ENCODE results near the gene IGSF10.

The IGSF10 gene

DNA sequence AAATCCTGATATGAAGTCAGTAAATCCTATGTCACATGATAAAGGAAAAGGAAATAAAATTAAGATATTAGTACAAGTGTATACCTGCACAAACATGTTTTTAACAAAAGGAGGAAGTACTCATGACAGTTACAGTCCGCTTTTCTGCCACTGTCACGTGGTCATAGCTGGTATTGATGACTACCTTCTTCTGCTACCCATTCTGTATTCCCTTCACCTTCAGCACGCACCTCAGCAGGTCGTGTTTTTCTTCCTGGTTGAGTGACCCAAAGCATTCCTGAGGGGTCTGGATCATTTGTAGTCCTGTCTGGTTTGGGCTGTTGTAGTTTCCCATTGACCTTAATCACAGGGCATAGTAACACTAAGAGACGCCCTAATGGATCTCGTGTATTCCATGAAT lies 41.1 kb downstream of the IGSF10 start:
- no peak for DNase-seq

DNA sequence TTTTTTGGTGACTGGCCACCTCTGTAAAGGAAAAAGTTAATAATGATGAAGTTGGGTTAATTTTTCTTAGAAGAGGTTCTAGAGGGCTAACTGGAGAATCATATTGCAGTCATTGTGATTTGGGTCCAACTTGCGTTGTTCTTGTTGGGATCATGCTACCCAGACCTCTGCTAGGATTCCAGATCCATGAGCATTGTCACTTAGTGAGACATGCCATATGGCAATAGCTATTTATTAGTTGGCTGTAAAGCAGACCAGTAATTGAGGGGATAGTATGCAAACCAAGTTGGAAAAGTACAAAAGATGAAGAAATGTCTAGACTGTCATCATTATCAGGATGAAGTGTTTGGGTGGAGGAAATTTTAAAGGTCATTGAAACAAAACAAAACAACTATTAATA lies 45.6 kb downstream of the IGSF10 start:
- no peak for DNase-seq

DNA sequence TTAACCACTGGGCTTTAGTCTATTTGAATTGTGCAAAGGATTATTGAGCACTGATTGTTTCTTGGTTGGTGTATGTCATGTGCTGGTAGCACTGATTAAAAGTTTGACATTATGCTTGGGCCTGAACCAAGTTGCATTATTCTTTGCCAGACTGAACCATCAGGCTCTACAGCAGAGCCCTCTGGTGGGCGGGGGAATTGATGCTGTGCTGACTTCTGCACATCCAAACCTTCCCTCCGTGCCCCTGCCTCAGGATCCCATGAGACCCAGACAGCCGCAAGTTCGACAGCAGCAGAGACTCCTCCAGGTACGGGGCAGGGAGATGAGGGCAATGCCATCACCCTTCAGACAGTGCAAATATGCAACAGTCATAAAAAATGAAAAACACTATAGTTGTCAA lies 47.9 kb downstream of the IGSF10 start:
- DNase-seq, result no peak
